Uterus (tissue), 4 donors: Measurements from ENCODE around the gene RGS10. TPM values are rescaled to one million over a fixed set of nuclear protein-coding genes. Genes with fewer than 3 reads are reported as not detected.
"Not testable (repeated sequence)": the region's sequence is repeated elsewhere in the genome, so short reads cannot be mapped to it uniquely, and the experiment has no call there.

Source experiments
- DNase-seq, 2 donors: peaks; one replicate each; pipeline ENCODE4 v3.0.0-alpha.2; 2019 to 2020
- H3K27ac ChIP-seq, 2 donors: fragments of 200-600 bp; sonication (generic); 1 replicate in 1 of 2; 2 replicates in 1 of 2; pipeline ENCODE4 v1.5.1; 2016 to 2018
- H3K27me3 ChIP-seq, 2 donors: fragments of 200-600 bp; sonication (generic); one replicate each; pipeline ENCODE4 v1.5.1; 2018 to 2019; ENCODE audit warnings: control low read depth in 1 of 2
- H3K36me3 ChIP-seq, 2 donors: fragments of 200-600 bp; sonication (generic); one replicate each; pipeline ENCODE4 v1.5.1; 2019; ENCODE audit warnings: control low read depth in 1 of 2
- H3K4me1 ChIP-seq, 2 donors: fragments of 200-600 bp; sonication (generic); one replicate each; pipeline ENCODE4 v1.5.1; 2018 to 2019; ENCODE audit warnings: control low read depth in 1 of 2
- H3K4me3 ChIP-seq, 2 donors: fragments of 200-600 bp; sonication (generic); 1 replicate in 1 of 2; 2 replicates in 1 of 2; pipeline ENCODE4 v1.5.1; 2018 to 2019; ENCODE audit warnings: mild to moderate bottlenecking in 1 of 2
- H3K9me3 ChIP-seq, 2 donors: fragments of 200-600 bp; sonication (generic); one replicate each; pipeline ENCODE4 v1.5.1; 2019; ENCODE audit warnings: control low read depth in 1 of 2
- CTCF ChIP-seq, 4 experiments: fragments of 200-600 bp in 2 of 4; fragments of 450-650 bp in 2 of 4; sonication (generic) in 2 of 4; IDR thresholded peaks; one replicate each; pipeline ENCODE4 v1.5.1; 2016 to 2019; ENCODE audit warnings: antibody characterized with exemption in 4 of 4, mild to moderate bottlenecking in 2 of 4, moderate library complexity in 1 of 4
- POLR2A ChIP-seq, 2 donors: fragments of 450-650 bp; IDR thresholded peaks; one replicate each; pipeline ENCODE4 v1.6.1; 2016; ENCODE audit warnings: antibody characterized with exemption in 2 of 2, mild to moderate bottlenecking in 1 of 2, moderate library complexity in 1 of 2
- intact Hi-C: fragments of 100-400 bp; cut with DNase I; formaldehyde crosslinking; loops from one replicate; pipeline ENCODE4 v1.15.1; 2023; ENCODE audit warnings: low total_unique reads
- total RNA-seq, 4 donors: library from RNA; depleted of rRNA in 3 of 4; stranded (reverse); fragments of >200 nt in 3 of 4; gene quantifications; one replicate each; pipeline versions ENCODE4 v1.1.0 to v1.2.4, GENCODE V29; 2014 to 2023
- donor health status: DM: yes; HTN: yes; CAD: no.

The RGS10 gene
- total RNA-seq, 4 donors from 2014 or later = 29.1 to 165 (median 64.1) TPM

- Histone ChIP-seq H3K4me3 (no peak overlapping the region), H3K36me3 (no peaks in the 10 kb centered on the region), H3K4me1 (no peaks in the 10 kb centered on the region), H3K27me3 (no peaks in the 10 kb centered on the region), H3K9me3 (no peaks in the 10 kb centered on the region), H3K27ac (no peak overlapping the region)
- intact Hi-C loops = no loop called here
- TF ChIP-seq POLR2A (IDR thresholded peaks at IDR 0.05) = no peak
- no peak for TF ChIP-seq CTCF (IDR thresholded peaks at IDR 0.05)
- DNase-seq = no peak
Measured at GRCh38 chr10:119468542-119469324, 73.8 kb downstream of the RGS10 start.

GRCh38 chr10:119466655-119467054, 75.9 kb downstream of the RGS10 start:
- Histone ChIP-seq H3K27me3 (no peaks in the 10 kb centered on the region), H3K36me3 (no peaks in the 10 kb centered on the region), H3K9me3 (no peaks in the 10 kb centered on the region), H3K4me3 (no peak overlapping the region), H3K4me1 (no peaks in the 10 kb centered on the region), H3K27ac (no peak overlapping the region)
- TF ChIP-seq POLR2A (IDR thresholded peaks at IDR 0.05) (no peak), CTCF (IDR thresholded peaks at IDR 0.05) (no peak)
- intact Hi-C loops = no loop called here
- no peak for DNase-seq

GRCh38 chr10:119466076-119466475, 76.4 kb downstream of the RGS10 start:
- intact Hi-C loops = no loop called here
- Histone ChIP-seq H3K27me3 (no peaks in the 10 kb centered on the region), H3K27ac (no peak overlapping the region), H3K36me3 (no peaks in the 10 kb centered on the region), H3K4me3 (no peak overlapping the region), H3K4me1 (no peaks in the 10 kb centered on the region), H3K9me3 (no peaks in the 10 kb centered on the region)
- DNase-seq = no peak
- no peak for TF ChIP-seq CTCF (IDR thresholded peaks at IDR 0.05)
- TF ChIP-seq POLR2A (IDR thresholded peaks at IDR 0.05) = no peak

- intact Hi-C loops = no loop called here
- no peak overlapping the region for H3K4me3 ChIP-seq
- H3K27ac ChIP-seq = no peak overlapping the region
- DNase-seq = no peak
- H3K36me3 ChIP-seq = no peaks in the 10 kb centered on the region
- no peaks in the 10 kb centered on the region for H3K27me3 ChIP-seq
- H3K9me3 ChIP-seq = no peaks in the 10 kb centered on the region
- TF ChIP-seq POLR2A (IDR thresholded peaks at IDR 0.05) = no peak
- TF ChIP-seq CTCF (IDR thresholded peaks at IDR 0.05) = no peak
- no peaks in the 10 kb centered on the region for H3K4me1 ChIP-seq
Measured at GRCh38 chr10:119465085-119465484, 77.4 kb downstream of the RGS10 start.

- H3K4me1 ChIP-seq, intact Hi-C loops, H3K27ac ChIP-seq, H3K27me3 ChIP-seq, H3K36me3 ChIP-seq, H3K9me3 ChIP-seq, DNase-seq, H3K4me3 ChIP-seq: not testable (repeated sequence)
Measured at GRCh38 chr10:119463195-119463594, 79.3 kb downstream of the RGS10 start.
